MCF 10A (cell line): ENCODE results near the gene RSL1D1. TPM values are rescaled to one million over a fixed set of nuclear protein-coding genes. Genes with fewer than 3 reads are reported as not detected.
A peak's percentile ranks its signal among the peaks of the same experiment; 100 is the strongest.
"Not testable (repeated sequence)": the region's sequence is repeated elsewhere in the genome, so short reads cannot be mapped to it uniquely, and the experiment has no call there.

ENCODE experiments used
- BruUV-seq: library from RNA; stranded (reverse); fragments of 400-500 nt; replicated peaks from 2 replicates; lab custom pipeline; 2021; lab: Mats Ljungman, UMichigan
- CTCF ChIA-PET: fragments of 300-600 bp; sonication (Branson Sonifier 250); formaldehyde crosslinking; extraction: SDS; loops from one replicate; lab custom pipeline; 2021; ENCODE audit warnings: antibody characterized with exemption, inconsistent platforms; lab: Yijun Ruan, JAX
- POLR2A ChIA-PET: fragments of 300-600, 350-650 bp; sonication (Branson Sonifier 250); formaldehyde crosslinking; extraction: SDS; loops from one replicate; lab custom pipeline; 2020; ENCODE audit warnings: antibody characterized with exemption, inconsistent platforms; lab: Yijun Ruan, JAX
- DNase-seq: peaks from one replicate; pipeline ENCODE4 v3.0.0-alpha.2; 2018; ENCODE audit not compliant: unreplicated experiment
- H3K27ac Mint-ChIP-seq: one replicate; pipeline ENCODE4 v1.8.0; 2022; ENCODE audit warnings: mild to moderate bottlenecking, low read depth, mixed read lengths; ENCODE audit not compliant: unreplicated experiment
- H3K27me3 Mint-ChIP-seq: one replicate; pipeline ENCODE4 v1.8.0; 2022; ENCODE audit warnings: mixed read lengths; ENCODE audit not compliant: insufficient read depth, unreplicated experiment
- H3K36me3 Mint-ChIP-seq: one replicate; pipeline ENCODE4 v1.8.0; 2022; ENCODE audit warnings: mild to moderate bottlenecking, moderate library complexity, mixed read lengths; ENCODE audit not compliant: insufficient read depth, unreplicated experiment
- H3K4me1 Mint-ChIP-seq: one replicate; pipeline ENCODE4 v1.8.0; 2022; ENCODE audit warnings: mixed read lengths; ENCODE audit not compliant: insufficient read depth, unreplicated experiment
- H3K4me3 Mint-ChIP-seq: one replicate; pipeline ENCODE4 v1.8.0; 2022; ENCODE audit warnings: mild to moderate bottlenecking, moderate library complexity, mixed read lengths; ENCODE audit not compliant: unreplicated experiment
- H3K9me3 Mint-ChIP-seq: one replicate; pipeline ENCODE4 v1.8.0; 2022; ENCODE audit warnings: mixed read lengths; ENCODE audit not compliant: unreplicated experiment
- intact Hi-C: fragments of 100-400 bp; cut with micrococcal nuclease; formaldehyde crosslinking; loops from 2 replicates; pipeline ENCODE4 v1.14.1; 2022
- total RNA-seq: library from RNA; stranded (reverse); gene quantifications from 2 replicates; pipeline ENCODE4 v1.2.3, GENCODE V29; 2022
- TF ChIP-seq, protein P1 (sequence below): fragments of 200-600 bp; IDR thresholded peaks from one replicate; pipeline ENCODE4 v1.8.0; 2022; ENCODE audit warnings: antibody characterized with exemption, mild to moderate bottlenecking; ENCODE audit not compliant: unreplicated experiment

RSL1D1 gene
- total RNA-seq, 1 experiment from 2014 or later: 406 TPM

DNA sequence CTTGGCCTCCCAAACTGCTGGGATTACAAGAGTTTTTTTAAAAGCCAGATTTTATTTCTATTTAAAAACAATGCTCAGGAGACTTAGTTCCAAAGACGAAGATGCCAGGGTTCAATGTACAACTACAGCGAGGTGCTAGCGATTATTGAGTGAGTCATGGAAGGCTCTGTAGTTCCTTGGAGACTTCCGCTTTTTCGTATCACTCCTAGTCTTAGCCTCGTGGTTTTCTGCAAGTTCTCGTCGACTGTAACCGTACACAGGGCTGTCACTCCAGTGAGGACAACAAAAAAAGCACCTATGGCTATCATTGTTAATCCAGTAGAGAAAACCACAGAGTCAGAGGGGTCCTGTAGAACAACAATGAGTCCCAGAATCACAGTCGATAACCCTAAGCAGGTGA lies 31.5 kb downstream of the RSL1D1 start:
- intact Hi-C loops: no loop called here
- no peak overlapping the region for H3K27ac Mint-ChIP-seq
- no peak overlapping the region for H3K4me3 Mint-ChIP-seq
- no peaks in the 10 kb centered on the region for H3K9me3 Mint-ChIP-seq
- H3K27me3 Mint-ChIP-seq: no peaks in the 10 kb centered on the region
- ChIA-PET POLR2A (no interaction called here), CTCF (no interaction called here)
- H3K4me1 Mint-ChIP-seq: no peaks in the 10 kb centered on the region
- DNase-seq: no peak
- BruUV-seq: no TSS peak
- TF ChIP-seq, protein P1, sequence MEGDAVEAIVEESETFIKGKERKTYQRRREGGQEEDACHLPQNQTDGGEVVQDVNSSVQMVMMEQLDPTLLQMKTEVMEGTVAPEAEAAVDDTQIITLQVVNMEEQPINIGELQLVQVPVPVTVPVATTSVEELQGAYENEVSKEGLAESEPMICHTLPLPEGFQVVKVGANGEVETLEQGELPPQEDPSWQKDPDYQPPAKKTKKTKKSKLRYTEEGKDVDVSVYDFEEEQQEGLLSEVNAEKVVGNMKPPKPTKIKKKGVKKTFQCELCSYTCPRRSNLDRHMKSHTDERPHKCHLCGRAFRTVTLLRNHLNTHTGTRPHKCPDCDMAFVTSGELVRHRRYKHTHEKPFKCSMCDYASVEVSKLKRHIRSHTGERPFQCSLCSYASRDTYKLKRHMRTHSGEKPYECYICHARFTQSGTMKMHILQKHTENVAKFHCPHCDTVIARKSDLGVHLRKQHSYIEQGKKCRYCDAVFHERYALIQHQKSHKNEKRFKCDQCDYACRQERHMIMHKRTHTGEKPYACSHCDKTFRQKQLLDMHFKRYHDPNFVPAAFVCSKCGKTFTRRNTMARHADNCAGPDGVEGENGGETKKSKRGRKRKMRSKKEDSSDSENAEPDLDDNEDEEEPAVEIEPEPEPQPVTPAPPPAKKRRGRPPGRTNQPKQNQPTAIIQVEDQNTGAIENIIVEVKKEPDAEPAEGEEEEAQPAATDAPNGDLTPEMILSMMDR: no peak
- no peaks in the 10 kb centered on the region for H3K36me3 Mint-ChIP-seq

DNA sequence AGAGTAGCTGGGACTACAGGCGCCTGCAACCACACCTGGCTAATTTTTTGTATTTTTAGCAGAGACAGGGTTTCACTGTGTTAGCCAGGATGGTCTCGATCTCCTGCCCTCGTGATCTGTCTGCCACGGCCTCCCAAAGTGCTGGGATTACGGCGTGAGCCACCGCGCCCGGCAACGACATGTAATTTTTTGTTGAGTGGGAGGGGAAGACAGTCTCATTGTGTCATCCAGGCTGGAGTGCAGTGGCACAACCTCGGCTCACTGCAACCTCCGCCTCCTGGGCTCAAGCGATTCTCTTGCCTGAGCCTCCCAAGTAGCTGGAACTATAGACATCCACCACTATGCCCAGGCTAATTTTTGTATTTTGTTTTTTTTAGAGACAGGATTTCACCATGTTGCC lies 32.4 kb downstream of the RSL1D1 start:
- BruUV-seq, DNase-seq, H3K9me3 Mint-ChIP-seq, POLR2A ChIA-PET, intact Hi-C loops, H3K27ac Mint-ChIP-seq, H3K36me3 Mint-ChIP-seq, H3K4me1 Mint-ChIP-seq, H3K4me3 Mint-ChIP-seq, H3K27me3 Mint-ChIP-seq, CTCF ChIA-PET: not testable (repeated sequence)

DNA sequence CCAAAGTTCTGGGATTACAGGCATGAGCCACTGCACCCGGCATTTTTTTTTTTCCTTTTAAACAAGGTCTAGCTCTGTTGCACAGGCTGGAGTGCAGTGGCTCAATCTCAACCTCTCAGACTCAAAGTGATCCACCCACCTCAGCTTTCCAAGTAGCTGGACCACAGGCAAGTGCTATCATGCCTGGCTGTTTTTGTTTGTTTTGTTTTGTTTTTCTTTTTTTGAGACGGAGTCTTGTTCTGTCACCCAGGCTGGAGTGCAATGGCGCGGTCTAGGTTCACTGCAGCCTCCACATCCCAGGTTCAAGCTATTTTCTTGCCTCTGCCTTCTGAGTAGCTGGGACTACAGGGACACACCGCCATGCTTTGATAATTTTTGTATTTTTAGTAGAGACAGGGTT lies 35.2 kb downstream of the RSL1D1 start:
- ChIA-PET CTCF (interaction anchor here (0.7 to 1.9 kb wide), 2 partner anchors 14 to 420 kb away, joined by 3 to 7 read pairs; no protein-coding TSS in a partner anchor), POLR2A (interaction anchor here (1.9 kb wide), 1 partner anchor 18 kb away, joined by 5 read pairs; no protein-coding TSS in a partner anchor)
- TF ChIP-seq, protein P1: no peak
- intact Hi-C loops: no loop called here
- no peaks in the 10 kb centered on the region for H3K9me3 Mint-ChIP-seq
- BruUV-seq: no TSS peak
- no peak for DNase-seq
- no peak overlapping the region for H3K27ac Mint-ChIP-seq
- no peaks in the 10 kb centered on the region for H3K36me3 Mint-ChIP-seq
- H3K27me3 Mint-ChIP-seq: no peaks in the 10 kb centered on the region
- no peak overlapping the region for H3K4me3 Mint-ChIP-seq
- H3K4me1 Mint-ChIP-seq: no peaks in the 10 kb centered on the region

DNA sequence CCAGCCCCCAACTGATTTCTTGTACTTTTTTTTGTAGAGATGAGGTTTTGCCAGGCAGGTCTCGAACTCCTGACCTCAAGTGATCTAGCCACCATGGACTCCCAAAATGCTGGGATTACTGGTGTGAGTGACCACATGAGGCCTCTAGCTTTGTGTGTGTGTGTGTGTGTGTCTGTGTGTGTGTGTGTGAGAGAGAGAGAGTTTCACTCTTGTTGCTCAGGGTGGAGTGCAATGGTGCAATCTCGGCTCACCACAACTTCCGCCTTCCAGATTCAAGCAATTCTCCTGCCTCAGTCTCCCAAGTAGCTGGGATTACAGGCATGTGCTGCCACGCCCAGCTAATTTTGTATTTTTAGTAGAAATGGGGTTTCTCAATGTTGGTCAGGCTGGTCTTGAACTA lies 36.5 kb downstream of the RSL1D1 start:
- CTCF ChIA-PET: interaction anchor here (0.7 to 1.2 kb wide), 4 partner anchors 9 to 412 kb away, joined by 3 to 10 read pairs (median 4); partner anchors contain the start of gene ZC3H7A
- H3K4me1 Mint-ChIP-seq, H3K27me3 Mint-ChIP-seq, H3K9me3 Mint-ChIP-seq, BruUV-seq, H3K36me3 Mint-ChIP-seq, DNase-seq, H3K4me3 Mint-ChIP-seq, H3K27ac Mint-ChIP-seq: not testable (repeated sequence)
- intact Hi-C loops: loop anchor here (5.0 kb wide), 1 partner anchor 172 kb away; no protein-coding TSS in a partner anchor
- POLR2A ChIA-PET: interaction anchor here (0.7 to 1.9 kb wide), 2 partner anchors 20 to 109 kb away, joined by 3 to 5 read pairs; no protein-coding TSS in a partner anchor

DNA sequence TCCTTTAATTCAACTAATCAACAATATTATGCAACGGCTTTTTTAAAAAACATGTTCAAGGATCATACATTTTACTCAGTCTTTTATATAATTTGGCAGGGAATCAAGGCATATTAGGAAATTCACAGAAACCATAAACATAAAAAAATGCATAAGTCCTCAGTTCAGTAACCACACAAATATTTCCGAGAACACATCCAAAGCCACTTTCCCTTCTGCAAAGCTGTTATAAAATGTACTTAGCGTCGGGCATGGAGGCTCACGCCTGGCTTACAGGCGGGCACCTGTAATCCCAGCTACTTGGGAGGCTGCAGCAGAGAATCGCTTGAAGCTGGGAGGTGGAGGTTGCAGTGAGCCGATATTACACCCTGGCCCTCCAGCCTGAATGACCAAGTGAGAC lies 44.6 kb downstream of the RSL1D1 start:
- Mint-ChIP-seq H3K4me1 (peaks cover 7% of the 10 kb centered on the region), H3K36me3 (peaks cover 5% of the 10 kb centered on the region), H3K27me3 (no peaks in the 10 kb centered on the region), H3K27ac (no peak overlapping the region), H3K4me3 (no peak overlapping the region), H3K9me3 (no peaks in the 10 kb centered on the region)
- intact Hi-C loops: no loop called here
- no TSS peak for BruUV-seq
- DNase-seq: peak; percentile 70
- TF ChIP-seq, protein P1: no peak
- ChIA-PET POLR2A (interaction anchor here (0.8 to 3.7 kb wide), 5 partner anchors 9 to 31 kb away, joined by 3 to 28 read pairs (median 4); partner anchors contain the start of gene ZC3H7A), CTCF (interaction anchor here (0.6 to 1.3 kb wide), 3 partner anchors 9 to 794 kb away, joined by 3 to 5 read pairs (median 4); partner anchors contain the start of gene ZC3H7A)
